Calu3 (cell line): ENCODE measurements around the gene CLDN22. TPM values are rescaled to one million over a fixed set of nuclear protein-coding genes. Genes with fewer than 3 reads are reported as not detected.

Experiments used
- BruUV-seq: library from RNA; stranded (reverse); fragments of 400-500 nt; replicated peaks from 2 replicates; lab custom pipeline; 2021; lab: Mats Ljungman, UMichigan
- CTCF ChIA-PET: fragments of 300-600 bp; sonication (Branson Sonifier 250); formaldehyde crosslinking; loops from one replicate; lab custom pipeline; 2022; ENCODE audit warnings: antibody characterized with exemption; lab: Charles Lee
- DNase-seq: peaks from one replicate; pipeline ENCODE4 v3.0.0; 2022
- H3K27ac Mint-ChIP-seq: one replicate; pipeline ENCODE4 v1.8.0; 2022; ENCODE audit warnings: mixed read lengths; ENCODE audit not compliant: unreplicated experiment
- H3K27me3 Mint-ChIP-seq: one replicate; pipeline ENCODE4 v1.8.0; 2022; ENCODE audit warnings: mixed read lengths; ENCODE audit not compliant: unreplicated experiment
- H3K36me3 Mint-ChIP-seq: one replicate; pipeline ENCODE4 v1.8.0; 2022; ENCODE audit warnings: mild to moderate bottlenecking, moderate library complexity, mixed read lengths; ENCODE audit not compliant: insufficient read depth, unreplicated experiment
- H3K4me1 Mint-ChIP-seq: one replicate; pipeline ENCODE4 v1.8.0; 2022; ENCODE audit warnings: mild to moderate bottlenecking, low read depth, mixed read lengths; ENCODE audit not compliant: unreplicated experiment
- H3K4me3 Mint-ChIP-seq: one replicate; pipeline ENCODE4 v1.8.0; 2022; ENCODE audit warnings: mild to moderate bottlenecking, low read depth, moderate library complexity, mixed read lengths; ENCODE audit not compliant: unreplicated experiment
- H3K9me3 Mint-ChIP-seq: one replicate; pipeline ENCODE4 v1.8.0; 2022; ENCODE audit warnings: low read depth, mixed read lengths; ENCODE audit not compliant: unreplicated experiment
- CTCF ChIP-seq: fragments of 200-600 bp; IDR thresholded peaks from one replicate; pipeline ENCODE4 v1.8.0; 2022; ENCODE audit warnings: antibody characterized with exemption; ENCODE audit not compliant: unreplicated experiment
- intact Hi-C: fragments of 100-400 bp; cut with micrococcal nuclease; formaldehyde crosslinking; loops from one replicate; pipeline ENCODE4 v1.10.0; 2022; ENCODE audit not compliant: unreplicated experiment
- total RNA-seq: library from RNA; stranded (reverse); gene quantifications from 2 replicates; pipeline ENCODE4 v1.2.3, GENCODE V29; 2022

Gene CLDN22
- total RNA-seq, 1 experiment from 2014 or later = not detected

- peaks cover 8% of the 10 kb centered on the region for H3K36me3 Mint-ChIP-seq
- DNase-seq = no peak
- H3K4me3 Mint-ChIP-seq = no peak overlapping the region
- CTCF ChIA-PET = no interaction called here
- H3K9me3 Mint-ChIP-seq = no peaks in the 10 kb centered on the region
- no TSS peak for BruUV-seq
- no peaks in the 10 kb centered on the region for H3K4me1 Mint-ChIP-seq
- H3K27ac Mint-ChIP-seq = no peak overlapping the region
- H3K27me3 Mint-ChIP-seq = no peaks in the 10 kb centered on the region
- TF ChIP-seq CTCF = no peak
- intact Hi-C loops = no loop called here
Measured at GRCh38 chr4:183295711-183296110, 24.4 kb downstream of the CLDN22 start.

GRCh38 chr4:183291070-183291469, 29.0 kb downstream of the CLDN22 start:
- peaks cover 33% of the 10 kb centered on the region for H3K4me1 Mint-ChIP-seq
- no peaks in the 10 kb centered on the region for H3K27me3 Mint-ChIP-seq
- no peak for DNase-seq
- H3K4me3 Mint-ChIP-seq = no peak overlapping the region
- intact Hi-C loops = no loop called here
- BruUV-seq = no TSS peak
- CTCF ChIA-PET = no interaction called here
- no peaks in the 10 kb centered on the region for H3K9me3 Mint-ChIP-seq
- TF ChIP-seq CTCF = no peak
- H3K36me3 Mint-ChIP-seq = no peaks in the 10 kb centered on the region
- H3K27ac Mint-ChIP-seq = no peak overlapping the region

- H3K4me3 Mint-ChIP-seq = no peak overlapping the region
- no peaks in the 10 kb centered on the region for H3K9me3 Mint-ChIP-seq
- no TSS peak for BruUV-seq
- CTCF ChIA-PET = no interaction called here
- intact Hi-C loops = loop anchor here (10.0 kb wide), 1 partner anchor 45 kb away; no protein-coding TSS in a partner anchor
- H3K27ac Mint-ChIP-seq = no peak overlapping the region
- DNase-seq = peak; percentile 36
- no peaks in the 10 kb centered on the region for H3K27me3 Mint-ChIP-seq
- no peak for TF ChIP-seq CTCF
- no peaks in the 10 kb centered on the region for H3K36me3 Mint-ChIP-seq
- H3K4me1 Mint-ChIP-seq = peaks cover 37% of the 10 kb centered on the region
Measured at GRCh38 chr4:183289688-183290087, 30.4 kb downstream of the CLDN22 start.

GRCh38 chr4:183288955-183289354, 31.1 kb downstream of the CLDN22 start:
- Mint-ChIP-seq H3K27ac (no peak overlapping the region), H3K9me3 (no peaks in the 10 kb centered on the region), H3K4me1 (peaks cover 37% of the 10 kb centered on the region), H3K27me3 (no peaks in the 10 kb centered on the region), H3K36me3 (no peaks in the 10 kb centered on the region), H3K4me3 (no peak overlapping the region)
- DNase-seq = no peak
- CTCF ChIA-PET = interaction anchor here (0.5 kb wide), 1 partner anchor 9 kb away, joined by 6 read pairs; no protein-coding TSS in a partner anchor
- TF ChIP-seq CTCF = no peak
- no TSS peak for BruUV-seq
- intact Hi-C loops = loop anchor here (10.0 kb wide), 1 partner anchor 46 kb away; no protein-coding TSS in a partner anchor
